Eye (tissue), 1 donor: ENCODE results near the gene METRNL.
"Not testable (repeated sequence)": the region's sequence is repeated elsewhere in the genome, so short reads cannot be mapped to it uniquely, and the experiment has no call there.

ENCODE experiments used
- DNase-seq: peaks from one replicate; pipeline ENCODE4 v3.0.0-alpha.2; 2015

METRNL gene

DNA sequence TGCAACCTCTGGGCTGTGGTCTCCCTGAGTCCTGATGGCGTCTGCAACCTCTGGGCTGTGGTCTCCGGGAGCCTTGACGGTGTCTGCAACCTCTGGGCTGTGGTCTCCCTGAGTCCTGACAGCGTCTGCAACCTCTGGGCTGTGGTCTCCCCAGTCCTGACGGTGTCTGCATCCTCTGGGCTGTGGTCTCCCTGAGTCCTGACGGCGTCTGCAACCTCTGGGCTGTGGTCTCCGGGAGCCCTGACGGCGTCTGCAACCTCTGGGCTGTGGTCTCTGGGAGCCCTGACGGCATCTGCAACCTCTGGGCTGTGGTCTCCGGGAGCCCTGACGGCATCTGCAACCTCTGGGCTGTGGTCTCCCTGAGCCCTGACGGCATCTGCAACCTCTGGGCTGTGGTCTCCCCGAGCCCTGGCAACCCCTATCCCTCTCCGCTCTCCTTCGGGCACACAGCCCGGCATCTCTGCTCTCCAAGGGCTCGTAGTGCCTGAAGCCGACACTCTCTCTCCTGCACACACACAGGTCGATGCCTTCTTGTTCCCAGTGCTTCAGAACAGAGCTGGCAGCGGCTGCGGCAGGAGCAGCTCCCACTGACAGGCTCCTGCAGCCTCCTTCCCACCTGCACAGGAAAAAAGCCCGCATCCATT is 45.6 kb downstream of the METRNL start:
- no peak for DNase-seq

DNA sequence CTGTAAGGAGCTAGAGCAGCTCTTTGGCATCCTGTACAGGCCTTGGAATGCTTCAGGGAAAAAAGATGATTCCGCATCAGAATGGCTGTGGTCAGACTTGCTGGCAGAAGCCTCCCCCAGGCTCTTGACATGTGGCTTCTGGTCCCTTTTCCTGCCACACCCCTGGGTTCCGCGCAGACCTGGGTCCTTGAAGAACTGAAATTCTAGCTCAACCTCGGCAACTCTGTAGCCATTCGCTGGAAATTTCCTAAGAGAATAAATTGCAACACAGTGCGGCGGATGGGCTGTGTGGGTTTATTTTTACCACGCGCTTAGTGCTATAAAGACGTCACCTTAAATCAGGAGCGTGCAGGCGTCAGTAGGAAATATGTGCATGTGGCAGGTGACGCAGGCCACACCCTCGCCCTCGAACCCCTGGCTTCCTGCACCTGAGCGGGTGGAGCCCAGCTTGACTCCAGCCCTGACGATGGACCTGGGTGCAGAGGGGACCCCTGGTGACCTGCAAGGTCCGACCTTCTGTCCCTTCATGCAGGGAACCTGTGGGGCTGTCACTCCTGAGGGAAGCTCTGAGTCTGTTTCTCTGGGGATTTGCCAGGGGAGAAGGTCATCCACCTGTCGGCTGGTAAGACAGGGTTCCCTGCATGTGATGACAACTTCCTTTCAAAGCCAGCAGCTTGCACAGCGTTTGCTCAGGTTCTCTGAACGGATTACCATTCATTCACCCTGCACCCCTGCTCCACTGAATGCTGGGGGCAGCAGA is 46.3 kb downstream of the METRNL start:
- DNase-seq, result no peak

DNA sequence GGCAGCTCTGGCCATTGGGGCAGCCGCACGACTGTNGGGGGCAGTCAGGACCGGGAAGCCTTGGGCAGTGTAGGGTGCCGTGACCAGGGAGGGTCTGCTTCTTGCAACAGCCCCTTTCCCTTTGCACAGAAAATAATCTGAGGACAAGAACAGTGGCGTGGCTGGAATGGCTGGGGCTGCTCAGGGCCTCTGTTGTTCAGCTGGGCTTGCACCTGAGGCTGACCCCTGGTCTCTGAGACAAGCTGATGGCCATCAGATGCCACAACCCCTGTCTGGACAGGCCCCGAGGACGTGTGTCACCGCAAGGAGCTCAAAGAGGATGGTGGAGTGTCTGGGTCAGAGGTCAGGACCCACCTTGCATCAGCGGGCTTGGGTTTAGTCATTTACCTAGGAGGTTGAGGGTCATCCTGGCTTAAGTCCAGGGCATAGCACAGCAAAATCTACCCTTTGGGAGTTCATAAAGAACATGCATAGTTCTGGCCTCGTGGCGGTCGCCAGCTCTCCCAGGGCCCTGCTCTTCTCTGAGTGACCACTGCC is 46.9 kb downstream of the METRNL start:
- no peak for DNase-seq

DNA sequence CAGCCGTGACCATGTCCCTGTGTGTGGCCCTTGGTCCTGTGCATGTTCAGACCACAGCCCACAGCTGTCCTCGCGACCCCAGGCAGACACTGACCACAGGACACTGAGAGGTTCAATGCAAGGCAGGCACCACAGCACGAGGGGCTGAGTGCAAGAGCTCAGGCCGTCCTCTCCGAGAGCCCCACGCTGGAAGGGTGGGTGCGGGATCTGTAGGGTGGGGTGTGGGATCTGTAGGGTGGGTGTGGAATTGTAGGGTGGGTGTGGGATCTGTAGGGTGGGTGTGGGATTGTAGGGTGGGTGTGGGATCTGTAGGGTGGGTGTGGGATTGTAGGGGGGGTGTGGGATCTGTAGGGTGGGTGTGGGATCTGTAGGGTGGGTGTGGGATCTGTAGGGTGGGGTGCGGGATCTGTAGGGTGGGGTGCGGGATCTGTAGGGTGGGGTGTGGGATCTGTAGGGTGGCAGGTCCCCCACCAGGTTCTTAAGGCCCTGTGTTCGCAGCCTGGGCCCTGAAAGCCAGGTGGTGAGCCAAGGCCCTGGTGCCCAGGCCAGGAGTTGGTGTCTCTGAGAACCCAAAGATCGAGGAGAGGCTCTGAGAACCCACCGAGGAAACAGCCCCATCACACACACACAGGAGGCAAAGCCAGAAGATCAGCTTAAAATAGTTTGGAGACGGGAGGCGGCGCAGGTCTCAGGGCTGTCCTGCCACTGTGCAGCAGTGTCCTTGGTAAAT is 48.2 kb downstream of the METRNL start:
- DNase-seq, result no peak

DNA sequence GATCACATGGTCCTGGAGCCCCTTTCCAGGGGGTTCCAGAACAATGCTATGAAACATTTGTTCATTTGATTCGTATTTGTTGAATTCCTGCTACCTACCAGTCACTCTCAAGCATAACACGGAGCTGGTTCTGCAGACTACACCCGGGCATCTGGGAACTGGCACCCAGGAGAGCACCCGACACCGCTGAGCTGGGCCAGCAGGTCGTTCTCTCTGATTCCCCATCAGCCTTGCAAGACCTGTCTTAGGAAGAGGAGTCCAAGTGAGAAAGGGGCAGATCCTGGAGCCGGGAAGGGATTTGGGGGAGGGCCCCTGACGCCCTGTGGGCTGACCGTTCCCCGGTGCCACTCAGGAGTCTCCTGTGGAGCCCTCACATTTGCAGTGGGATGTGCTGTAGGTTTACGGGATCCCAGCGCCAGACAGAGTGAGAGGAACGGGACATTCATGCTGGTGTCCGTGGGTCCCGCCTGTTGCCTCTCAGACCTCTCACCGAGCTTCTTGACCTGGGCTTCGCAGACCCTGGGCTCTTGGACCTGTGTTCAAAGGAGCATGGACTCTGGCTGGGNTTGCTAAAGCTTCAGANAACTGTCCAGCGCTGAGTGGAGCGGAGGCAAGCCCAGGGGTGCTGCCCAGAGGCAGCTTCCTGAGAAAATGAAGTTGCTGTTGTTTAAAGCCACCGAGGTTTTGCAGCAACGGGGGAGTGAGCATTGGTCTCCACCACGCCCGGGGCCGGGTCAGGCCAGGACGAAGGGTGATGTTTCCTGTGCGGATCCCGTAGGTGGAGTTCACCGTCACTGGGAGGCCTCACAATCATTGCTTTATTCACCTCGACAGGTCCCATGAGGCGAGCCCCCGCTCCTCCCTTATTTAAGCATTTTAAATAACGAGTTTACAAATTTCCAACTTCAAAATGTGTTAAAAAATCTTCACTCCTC is 49.2 kb downstream of the METRNL start:
- no peak for DNase-seq

DNA sequence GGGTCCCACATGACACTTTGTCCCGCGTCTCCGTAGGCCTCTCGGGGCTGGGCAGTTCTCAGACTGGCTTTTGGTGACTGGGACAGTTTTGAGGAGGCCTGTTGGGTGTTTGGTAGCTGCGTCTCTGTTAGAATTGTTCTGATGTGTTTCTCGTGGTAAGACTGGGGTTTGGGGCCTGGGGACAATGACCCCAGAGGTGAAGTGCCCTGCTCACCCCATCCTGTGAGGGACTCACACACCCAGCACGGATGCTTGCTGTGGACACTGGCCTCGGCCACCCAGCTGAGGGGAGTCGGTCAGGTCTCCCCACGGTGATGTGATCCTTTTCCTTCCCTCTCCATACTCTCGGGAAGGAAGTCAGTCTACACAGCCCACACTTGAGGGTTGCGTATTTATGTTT is 50.3 kb downstream of the METRNL start:
- no peak for DNase-seq

DNA sequence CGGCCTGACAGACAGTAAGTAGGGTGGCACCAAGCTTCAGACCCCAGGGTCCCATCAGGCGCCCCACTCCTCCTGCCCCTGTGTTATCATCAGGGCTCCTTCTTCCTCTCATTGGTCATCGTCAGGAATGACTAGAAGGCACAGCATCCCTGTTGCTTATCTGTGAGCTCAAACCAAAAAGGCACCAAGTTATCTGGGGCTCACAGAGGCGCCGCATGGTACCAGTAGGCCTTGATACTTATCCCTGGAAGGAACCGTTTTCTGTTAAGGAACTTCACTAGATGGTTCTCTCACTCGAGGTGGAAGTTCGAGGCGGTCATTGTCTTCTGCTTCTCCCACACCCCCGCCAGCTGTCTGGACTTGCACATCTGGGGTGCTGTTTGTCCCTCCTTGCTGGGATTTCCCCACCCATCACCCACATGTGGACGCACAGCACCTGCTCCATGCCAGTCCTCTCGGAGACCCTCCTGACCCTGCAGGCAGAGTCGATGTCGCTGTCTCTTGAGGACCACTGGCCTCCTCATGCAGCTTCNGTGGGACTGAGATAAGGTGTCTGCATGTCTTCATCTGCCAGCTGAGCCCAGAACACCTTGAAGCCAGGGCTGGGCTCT is 52.1 kb downstream of the METRNL start:
- no peak for DNase-seq

DNA sequence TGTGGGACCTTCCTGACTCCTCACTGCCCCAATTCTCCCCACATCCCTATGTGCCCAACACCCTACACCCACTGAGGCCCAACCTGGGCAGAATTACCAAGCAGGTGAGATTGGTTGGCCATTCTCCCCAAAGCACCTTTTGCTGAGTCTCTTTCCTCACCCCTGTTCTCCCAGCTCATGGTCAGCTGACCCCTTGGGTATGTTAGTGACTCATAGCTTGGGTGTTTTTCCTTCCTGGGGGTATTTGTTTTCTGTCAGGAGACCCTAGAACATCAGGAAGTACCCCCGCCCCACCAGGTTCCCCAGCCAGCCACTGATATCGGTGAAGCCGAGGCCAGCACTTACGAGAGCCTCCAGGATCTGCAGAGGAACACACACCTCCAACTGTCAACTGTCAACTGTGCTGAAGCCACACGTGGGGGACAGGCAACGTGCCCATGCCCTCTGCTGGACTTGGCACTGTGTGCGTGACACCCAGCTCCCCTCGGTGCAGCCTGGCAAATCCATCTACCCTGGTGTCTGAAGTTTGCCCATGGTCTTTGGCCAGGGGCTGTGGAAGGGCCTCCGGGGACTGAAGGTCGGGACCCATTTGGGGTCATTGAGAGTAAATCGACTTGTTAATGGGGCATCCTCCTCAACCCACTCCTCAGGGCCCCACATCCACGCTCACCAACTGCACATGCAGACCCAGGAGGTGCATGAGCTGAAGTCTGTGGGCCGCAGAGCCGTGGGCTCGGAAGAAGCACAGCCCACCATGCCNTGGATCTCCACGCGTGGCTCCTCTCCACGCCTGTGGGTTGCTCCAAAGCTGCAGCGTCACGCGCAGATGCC is 53.1 kb downstream of the METRNL start:
- no peak for DNase-seq

DNA sequence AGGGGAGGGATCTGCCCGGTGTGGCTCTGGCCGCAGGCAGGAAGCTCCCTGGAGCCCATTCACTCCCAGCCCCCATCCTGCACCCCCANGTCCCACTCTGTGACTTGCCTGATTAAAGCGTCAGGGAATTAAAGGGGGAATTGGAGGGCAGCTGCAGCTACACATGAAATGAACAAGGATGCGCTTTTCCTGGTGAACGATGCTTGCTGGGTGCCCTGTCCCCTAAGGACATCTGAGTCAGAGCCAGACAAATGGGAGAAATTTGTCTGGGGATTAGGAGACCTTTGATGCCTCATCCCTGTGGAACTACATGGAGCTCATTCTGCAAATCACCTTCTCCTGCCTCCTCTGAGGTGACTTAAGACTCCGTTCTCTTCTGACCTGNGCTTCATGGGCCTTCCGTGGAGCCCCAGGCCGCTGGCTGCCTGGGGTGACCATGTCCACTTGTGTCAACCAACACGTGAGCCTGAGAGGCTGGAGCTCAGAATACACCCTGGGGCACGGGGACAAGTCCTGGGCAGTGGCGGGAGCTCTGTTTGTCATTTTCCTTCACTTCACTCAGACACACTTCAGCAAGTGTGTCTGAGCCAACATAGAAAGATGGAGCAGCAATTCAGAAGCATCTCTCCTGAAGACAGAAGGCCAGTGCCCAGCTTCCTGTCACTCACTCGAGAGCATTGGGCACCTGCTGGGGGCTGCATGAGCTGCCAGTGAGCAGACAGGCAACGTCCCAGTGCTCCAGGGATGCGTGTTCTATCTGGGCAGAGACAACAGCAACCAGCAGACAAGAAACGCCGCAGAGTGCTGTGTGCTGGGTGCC is 54.1 kb downstream of the METRNL start:
- DNase-seq, result peak; percentile 29

DNA sequence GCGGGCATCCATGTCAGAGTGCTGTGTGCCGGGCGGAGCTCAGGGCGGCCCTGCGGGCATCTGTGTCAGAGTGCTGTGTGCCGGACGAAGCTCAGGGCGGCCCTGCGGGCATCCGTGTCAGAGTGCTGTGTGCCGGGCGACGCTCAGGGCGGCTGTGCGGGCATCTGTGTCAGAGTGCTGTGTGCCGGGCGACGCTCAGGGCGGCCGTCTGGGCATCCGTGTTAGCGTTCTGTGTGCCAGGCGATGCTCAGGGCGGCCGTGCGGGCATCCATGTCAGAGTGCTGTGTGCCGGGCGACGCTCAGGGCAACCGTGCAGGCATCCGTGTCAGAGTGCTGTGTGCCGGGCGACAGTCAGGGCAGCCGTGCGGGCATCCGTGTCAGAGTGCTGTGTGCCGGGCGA is 55.0 kb downstream of the METRNL start:
- not testable (repeated sequence) for DNase-seq

DNA sequence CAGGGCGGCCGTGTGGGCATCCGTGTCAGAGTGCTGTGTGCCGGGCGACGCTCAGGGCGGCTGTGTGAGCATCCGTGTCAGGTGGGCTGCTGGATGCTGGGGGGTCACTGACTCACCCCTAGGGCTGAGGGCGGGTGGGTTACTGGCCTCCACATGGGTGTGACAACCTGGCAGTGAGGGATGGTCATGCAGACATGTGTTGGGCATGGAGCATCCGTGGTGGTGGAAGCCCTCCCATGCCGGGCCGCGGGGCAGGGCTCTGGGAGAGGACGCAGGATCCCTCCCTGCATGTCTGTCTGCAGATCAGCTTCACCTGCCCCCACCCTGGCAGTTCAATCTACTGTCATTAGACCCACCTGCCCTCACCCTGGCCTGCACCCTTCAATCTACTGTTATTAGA is 56.3 kb downstream of the METRNL start:
- DNase-seq, result no peak

DNA sequence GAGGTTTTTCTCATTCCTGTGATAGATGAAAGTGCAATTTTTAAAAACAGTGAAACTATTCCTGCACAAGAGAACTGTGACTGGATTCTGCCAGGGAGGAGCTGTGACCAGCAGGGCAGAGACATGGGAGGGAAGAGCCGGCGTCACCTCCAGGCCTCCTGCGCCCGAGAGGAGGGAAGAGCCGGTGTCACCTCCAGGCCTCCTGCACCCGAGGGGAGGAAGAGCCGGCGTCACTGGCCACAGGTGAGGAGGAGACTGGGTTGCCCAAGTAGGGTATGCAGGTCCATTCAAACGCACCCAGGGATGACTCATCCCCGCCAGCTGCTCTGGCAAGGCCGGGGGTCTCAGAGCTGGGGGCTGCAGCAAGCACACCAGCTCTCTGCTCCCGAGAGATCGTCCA is 56.7 kb downstream of the METRNL start:
- no peak for DNase-seq

DNA sequence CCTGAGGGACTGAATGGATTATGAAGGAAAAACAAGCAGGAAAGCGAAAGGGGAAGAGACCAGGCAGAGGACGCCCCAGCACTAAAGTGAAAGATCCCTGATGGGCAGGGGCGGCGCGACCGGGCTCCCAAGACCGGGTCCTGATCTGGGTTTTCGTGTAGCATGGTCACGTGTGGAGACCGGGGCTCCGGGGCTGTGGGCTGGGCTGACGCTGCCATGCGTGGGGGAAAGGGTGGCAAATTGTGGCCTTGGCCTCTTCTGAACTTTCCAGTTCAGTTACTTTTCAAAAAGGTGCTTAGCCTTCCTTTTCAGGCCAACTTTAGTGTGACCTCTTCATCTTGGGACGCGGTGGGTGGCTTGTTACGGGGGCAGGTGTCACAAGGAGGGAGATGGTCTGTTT is 57.5 kb downstream of the METRNL start:
- DNase-seq, result no peak

DNA sequence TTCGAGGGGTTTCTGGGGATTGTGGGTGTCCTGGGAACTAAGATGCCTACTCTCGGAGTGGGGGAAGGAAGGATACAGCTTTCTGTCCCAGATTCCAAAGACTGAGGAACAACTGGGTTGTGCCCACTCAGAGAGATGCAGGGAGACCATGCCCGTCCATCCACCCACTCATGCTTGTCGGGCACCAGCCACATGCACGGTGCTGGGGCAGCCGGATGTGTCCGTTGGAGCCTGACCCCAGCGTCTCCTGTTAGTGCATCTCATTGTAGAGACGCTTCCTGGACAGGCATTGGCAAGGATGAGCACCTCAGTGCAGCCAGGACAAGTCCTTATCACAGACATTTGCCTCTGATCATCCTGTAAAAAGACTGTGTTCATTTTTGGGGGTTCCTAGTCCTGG is 58.1 kb downstream of the METRNL start:
- no peak for DNase-seq

DNA sequence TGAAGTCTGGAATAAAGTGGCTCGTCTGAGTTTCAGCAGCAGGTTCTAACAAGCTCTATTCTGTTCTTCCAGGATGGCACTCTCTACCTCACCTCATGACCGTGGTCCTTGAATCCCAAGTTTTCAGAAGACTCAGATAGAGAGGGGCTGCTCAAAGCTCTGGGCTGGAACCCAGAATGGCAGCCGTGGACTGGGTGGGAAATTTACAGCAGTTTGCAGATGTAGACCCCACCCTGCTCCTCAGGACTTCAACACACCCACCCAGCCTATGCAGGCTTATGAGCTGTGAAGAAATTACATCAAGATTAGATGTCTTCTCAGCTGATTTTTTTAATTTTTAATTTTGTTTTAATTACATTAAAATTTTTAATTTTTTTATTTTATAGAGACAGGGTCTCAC is 59.4 kb downstream of the METRNL start:
- no peak for DNase-seq

DNA sequence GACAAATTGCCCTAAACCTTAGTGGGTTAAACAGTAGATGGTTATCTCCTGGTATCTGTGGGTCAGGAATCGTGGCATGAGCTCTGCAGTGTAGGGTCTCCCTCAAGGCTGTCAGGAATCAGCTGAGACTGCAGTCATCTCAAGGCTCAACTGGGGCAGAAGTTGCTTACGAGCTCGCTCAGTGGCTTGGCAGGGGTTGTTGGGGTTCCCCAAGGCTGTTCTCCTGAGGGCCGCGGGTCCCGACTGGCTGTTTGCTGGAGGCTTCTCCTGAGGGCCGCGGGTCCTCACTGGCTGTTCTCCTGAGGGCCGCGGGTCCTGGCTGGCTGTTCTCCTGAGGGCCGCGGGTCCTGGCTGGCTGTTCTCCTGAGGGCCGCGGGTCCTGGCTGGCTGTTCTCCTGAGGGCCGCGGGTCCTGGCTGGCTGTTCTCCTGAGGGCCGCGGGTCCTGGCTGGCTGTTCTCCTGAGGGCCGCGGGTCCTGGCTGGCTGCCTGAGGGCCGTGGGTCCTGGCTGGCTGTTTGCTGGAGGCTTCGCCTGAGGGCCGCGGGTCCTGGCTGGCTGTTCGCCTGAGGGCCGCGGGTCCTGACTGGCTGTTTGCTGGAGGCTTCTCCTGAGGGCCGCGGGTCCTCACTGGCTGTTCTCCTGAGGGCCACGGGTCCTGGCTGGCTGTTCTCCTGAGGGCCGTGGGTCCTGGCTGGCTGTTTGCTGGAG is 60.3 kb downstream of the METRNL start:
- DNase-seq, result not testable (repeated sequence)

DNA sequence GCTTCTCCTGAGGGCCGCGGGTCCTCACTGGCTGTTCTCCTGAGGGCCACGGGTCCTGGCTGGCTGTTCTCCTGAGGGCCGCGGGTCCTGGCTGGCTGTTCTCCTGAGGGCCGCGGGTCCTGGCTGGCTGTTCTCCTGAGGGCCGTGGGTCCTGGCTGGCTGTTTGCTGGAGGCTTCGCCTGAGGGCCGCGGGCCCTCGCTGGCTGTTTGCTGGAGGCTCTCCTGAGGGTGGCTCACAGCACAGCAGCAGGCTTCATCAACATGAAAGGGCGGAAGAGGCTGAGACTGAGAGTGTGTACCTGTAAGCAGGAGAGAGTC is 60.8 kb downstream of the METRNL start:
- DNase-seq, result not testable (repeated sequence)

DNA sequence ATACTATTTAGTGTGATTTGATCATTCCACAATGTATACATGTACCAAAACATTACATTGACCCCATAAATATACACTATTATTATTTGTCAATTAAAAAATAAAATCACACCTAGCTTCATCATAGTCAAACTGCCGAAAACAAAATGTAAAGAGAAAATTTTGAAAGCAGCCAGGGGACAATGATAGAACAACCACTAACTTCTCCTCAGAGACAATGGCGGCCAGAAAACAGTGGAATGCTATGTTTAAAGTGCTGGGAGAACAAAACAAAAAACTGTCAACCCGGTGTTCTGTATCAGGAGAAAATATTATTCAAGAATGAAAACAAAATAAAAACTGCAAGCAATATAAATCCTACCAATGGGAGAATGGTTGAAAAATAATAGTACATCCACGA is 63.2 kb downstream of the METRNL start:
- no peak for DNase-seq

DNA sequence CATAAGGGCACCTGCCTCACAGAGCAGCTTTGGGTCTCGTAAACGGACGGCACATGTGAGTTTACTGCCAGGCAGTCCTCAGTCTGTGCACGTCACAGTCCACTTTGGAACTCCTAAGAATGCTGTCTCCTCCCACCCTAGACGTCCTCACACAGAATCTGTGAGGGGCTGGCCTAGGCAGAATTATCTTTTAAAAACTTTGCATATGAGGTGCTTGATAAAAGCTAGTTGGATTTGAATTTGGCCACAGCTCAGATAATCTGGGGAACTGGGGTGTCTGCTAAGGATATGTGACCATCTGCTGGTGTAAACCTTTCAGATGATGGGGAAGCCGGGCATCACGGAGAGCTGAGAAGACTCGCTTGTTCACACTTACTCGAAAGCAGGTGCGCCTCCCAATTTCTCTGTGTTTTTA is 64.4 kb downstream of the METRNL start:
- DNase-seq, result no peak
